GM19240 (cell line): ENCODE results near the gene MGAT4A.
"Not testable (repeated sequence)": the region's sequence is repeated elsewhere in the genome, so short reads cannot be mapped to it uniquely, and the experiment has no call there.

Source experiments
- DNase-seq: peaks from one replicate; pipeline ENCODE4 v3.0.0; 2011; ENCODE audit warnings: low spot score; ENCODE audit not compliant: insufficient read length

MGAT4A gene

GRCh38 chr2:98607741-98608115 lies 123.2 kb downstream of the MGAT4A start:
- DNase-seq: no peak

GRCh38 chr2:98607104-98607503 lies 123.8 kb downstream of the MGAT4A start:
- DNase-seq: no peak

- no peak for DNase-seq
Observed at GRCh38 chr2:98606431-98606830, 124.5 kb downstream of the MGAT4A start.

GRCh38 chr2:98605076-98605475 lies 125.9 kb downstream of the MGAT4A start:
- no peak for DNase-seq

GRCh38 chr2:98604547-98604946 lies 126.4 kb downstream of the MGAT4A start:
- no peak for DNase-seq

GRCh38 chr2:98601532-98602132 lies 129.3 kb downstream of the MGAT4A start:
- DNase-seq: no peak

- DNase-seq: no peak
Observed at GRCh38 chr2:98598781-98599428, 132.0 kb downstream of the MGAT4A start.

GRCh38 chr2:98594665-98595064 lies 136.3 kb downstream of the MGAT4A start:
- DNase-seq: not testable (repeated sequence)

- no peak for DNase-seq
Observed at GRCh38 chr2:98592565-98592964, 138.4 kb downstream of the MGAT4A start.

- no peak for DNase-seq
Observed at GRCh38 chr2:98589489-98589888, 141.4 kb downstream of the MGAT4A start.

GRCh38 chr2:98588880-98589431 lies 142.0 kb downstream of the MGAT4A start:
- DNase-seq: no peak

- no peak for DNase-seq
Observed at GRCh38 chr2:98586551-98587140, 144.3 kb downstream of the MGAT4A start.

- DNase-seq: no peak
Observed at GRCh38 chr2:98585386-98585785, 145.5 kb downstream of the MGAT4A start.

GRCh38 chr2:98583816-98584618 lies 146.9 kb downstream of the MGAT4A start:
- no peak for DNase-seq

- DNase-seq: no peak
Observed at GRCh38 chr2:98583276-98583675, 147.7 kb downstream of the MGAT4A start.

GRCh38 chr2:98582523-98582922 lies 148.4 kb downstream of the MGAT4A start:
- no peak for DNase-seq

- no peak for DNase-seq
Observed at GRCh38 chr2:98580656-98581284, 150.2 kb downstream of the MGAT4A start.

GRCh38 chr2:98579926-98580325 lies 151.0 kb downstream of the MGAT4A start:
- DNase-seq: no peak

GRCh38 chr2:98578231-98578630 lies 152.7 kb downstream of the MGAT4A start:
- no peak for DNase-seq

- DNase-seq: no peak
Observed at GRCh38 chr2:98577313-98577712, 153.6 kb downstream of the MGAT4A start.

- no peak for DNase-seq
Observed at GRCh38 chr2:98576666-98577312, 154.1 kb downstream of the MGAT4A start.
